ENCODE data around the gene SOX21. TPM values are rescaled to one million over a fixed set of nuclear protein-coding genes. Genes with fewer than 3 reads are reported as not detected.

Gene SOX21
- total RNA-seq, 2 donors from 2014 or later: 1.1 to 2.0 TPM

GRCh38 chr13:94712812-94713560 lies 641 bp upstream of the SOX21 start:
- Histone ChIP-seq H3K36me3 (no peaks in the 10 kb centered on the region), H3K27me3 (replicated peaks; ENCODE audit: insufficient read depth) (peaks cover 5% of the 10 kb centered on the region), H3K4me1 (replicated peaks) (no peaks in the 10 kb centered on the region), H3K4me3 (peak overlapping the region; percentile 34 to 37), H3K27ac (peak overlapping the region; percentile 39 to 69), H3K9me3 (no peaks in the 10 kb centered on the region)
- intact Hi-C loops (cut with DNase I): no loop called here
- TF ChIP-seq POLR2A (IDR thresholded peaks at IDR 0.05) (peak; percentile 37), POLR2AphosphoS5 (IDR thresholded peaks at IDR 0.05) (peak; percentile 45)
- TF ChIP-seq, protein P1, sequence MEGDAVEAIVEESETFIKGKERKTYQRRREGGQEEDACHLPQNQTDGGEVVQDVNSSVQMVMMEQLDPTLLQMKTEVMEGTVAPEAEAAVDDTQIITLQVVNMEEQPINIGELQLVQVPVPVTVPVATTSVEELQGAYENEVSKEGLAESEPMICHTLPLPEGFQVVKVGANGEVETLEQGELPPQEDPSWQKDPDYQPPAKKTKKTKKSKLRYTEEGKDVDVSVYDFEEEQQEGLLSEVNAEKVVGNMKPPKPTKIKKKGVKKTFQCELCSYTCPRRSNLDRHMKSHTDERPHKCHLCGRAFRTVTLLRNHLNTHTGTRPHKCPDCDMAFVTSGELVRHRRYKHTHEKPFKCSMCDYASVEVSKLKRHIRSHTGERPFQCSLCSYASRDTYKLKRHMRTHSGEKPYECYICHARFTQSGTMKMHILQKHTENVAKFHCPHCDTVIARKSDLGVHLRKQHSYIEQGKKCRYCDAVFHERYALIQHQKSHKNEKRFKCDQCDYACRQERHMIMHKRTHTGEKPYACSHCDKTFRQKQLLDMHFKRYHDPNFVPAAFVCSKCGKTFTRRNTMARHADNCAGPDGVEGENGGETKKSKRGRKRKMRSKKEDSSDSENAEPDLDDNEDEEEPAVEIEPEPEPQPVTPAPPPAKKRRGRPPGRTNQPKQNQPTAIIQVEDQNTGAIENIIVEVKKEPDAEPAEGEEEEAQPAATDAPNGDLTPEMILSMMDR (IDR thresholded peaks at IDR 0.05): no peak
- 1% methylated on average over 49 of the region's 79 CpGs for WGBS
- DNase-seq (ENCODE audit: low spot score): peak; percentile 56

DNA sequence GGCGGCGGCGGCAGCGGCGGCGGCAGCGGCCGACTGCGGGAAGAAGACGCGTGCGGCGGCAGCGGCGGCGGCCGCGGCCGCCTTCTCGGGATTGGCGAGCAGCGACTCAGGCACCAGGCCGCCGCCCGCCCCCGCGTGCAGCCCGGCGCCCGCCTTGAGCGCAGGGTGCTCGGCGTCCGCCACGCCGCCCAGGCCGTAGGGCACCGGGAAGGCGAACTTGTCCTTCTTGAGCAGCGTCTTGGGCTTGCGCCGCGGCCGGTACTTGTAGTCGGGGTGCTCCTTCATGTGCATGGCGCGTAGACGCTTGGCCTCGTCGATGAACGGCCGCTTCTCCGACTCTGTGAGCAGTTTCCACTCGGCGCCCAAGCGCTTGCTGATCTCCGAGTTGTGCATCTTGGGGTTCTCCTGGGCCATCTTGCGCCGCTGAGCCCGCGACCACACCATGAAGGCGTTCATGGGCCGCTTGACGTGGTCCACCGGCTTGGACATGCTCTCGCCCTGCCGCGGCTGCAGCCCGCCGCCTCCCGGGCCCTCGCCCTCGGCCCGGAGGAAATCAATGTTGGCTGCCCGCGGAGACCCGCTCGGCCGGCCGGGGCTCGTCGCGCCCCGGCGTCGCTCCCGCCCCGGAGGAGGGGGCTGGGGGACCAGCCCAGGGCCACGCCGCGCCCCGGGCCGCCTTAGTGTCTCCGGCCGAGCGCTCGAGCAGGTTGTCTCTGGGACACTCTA lies 621 bp downstream of the SOX21 start:
- TF ChIP-seq, protein P1 (IDR thresholded peaks at IDR 0.05): no peak
- no peak for TF ChIP-seq POLR2A (IDR thresholded peaks at IDR 0.05)
- TF ChIP-seq POLR2AphosphoS5 (IDR thresholded peaks at IDR 0.05): no peak
- Histone ChIP-seq H3K27ac (peak overlapping the region; percentile 39 to 69), H3K4me3 (peak overlapping the region; percentile 34 to 37), H3K4me1 (replicated peaks) (no peaks in the 10 kb centered on the region), H3K9me3 (no peaks in the 10 kb centered on the region), H3K36me3 (no peaks in the 10 kb centered on the region), H3K27me3 (replicated peaks; ENCODE audit: insufficient read depth) (peaks cover 14% of the 10 kb centered on the region)
- no peak for DNase-seq (ENCODE audit: low spot score)
- intact Hi-C loops (cut with DNase I): no loop called here
- WGBS: 3% methylated on average over 37 of the region's 97 CpGs

- intact Hi-C loops (cut with DNase I): no loop called here
- no peaks in the 10 kb centered on the region for H3K36me3 ChIP-seq
- peak overlapping the region; percentile 34 to 37 for H3K4me3 ChIP-seq
- no peak for DNase-seq (ENCODE audit: low spot score)
- TF ChIP-seq POLR2A (IDR thresholded peaks at IDR 0.05): no peak
- TF ChIP-seq POLR2AphosphoS5 (IDR thresholded peaks at IDR 0.05): no peak
- TF ChIP-seq, protein P1 (IDR thresholded peaks at IDR 0.05): no peak
- no peaks in the 10 kb centered on the region for H3K9me3 ChIP-seq
- H3K4me1 ChIP-seq (replicated peaks): no peaks in the 10 kb centered on the region
- H3K27ac ChIP-seq: peak overlapping the region; percentile 39 to 69
- WGBS: 7% methylated on average over 79 of the region's 81 CpGs
- H3K27me3 ChIP-seq (replicated peaks; ENCODE audit: insufficient read depth): peaks cover 16% of the 10 kb centered on the region
Observed at GRCh38 chr13:94710881-94711560, 1.3 kb downstream of the SOX21 start.

DNA sequence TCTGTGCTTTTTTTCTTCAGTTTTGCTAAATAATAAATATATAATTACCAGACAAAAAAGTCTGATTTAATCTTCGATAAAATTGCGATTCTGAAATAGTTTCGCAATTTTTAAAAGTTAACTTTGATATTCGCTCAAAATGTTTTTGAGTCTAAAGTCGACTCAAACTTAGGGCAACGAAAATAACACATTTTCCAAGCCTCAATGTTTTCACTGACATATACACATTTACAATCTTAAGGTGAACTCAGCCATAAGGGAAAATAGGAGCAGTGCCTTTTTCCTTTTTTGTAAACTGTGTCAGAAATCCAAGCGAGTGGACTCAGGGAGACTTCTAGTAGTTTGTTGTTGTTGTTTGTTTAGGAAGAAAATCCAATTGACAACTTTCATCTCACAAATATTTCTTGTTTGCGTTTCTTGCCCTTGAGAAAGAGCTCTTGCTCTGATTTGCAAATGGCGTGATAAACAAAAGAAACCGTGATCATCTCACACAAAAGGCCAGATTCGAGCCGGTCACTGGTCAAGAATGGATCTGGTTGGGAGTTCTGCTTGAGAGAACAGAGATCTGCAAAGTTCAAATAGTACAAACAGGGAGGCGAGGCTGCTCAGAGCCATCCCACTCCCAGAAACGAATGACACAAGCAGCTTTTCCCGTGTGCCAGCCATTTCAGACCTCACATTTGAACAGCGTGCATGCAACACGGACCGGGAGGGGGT lies 2.1 kb downstream of the SOX21 start:
- Histone ChIP-seq H3K27ac (peak overlapping the region; percentile 39 to 66), H3K27me3 (replicated peaks; ENCODE audit: insufficient read depth) (peaks cover 21% of the 10 kb centered on the region), H3K4me1 (replicated peaks) (no peaks in the 10 kb centered on the region), H3K9me3 (no peaks in the 10 kb centered on the region), H3K36me3 (no peaks in the 10 kb centered on the region), H3K4me3 (peak overlapping the region; percentile 34 to 37)
- intact Hi-C loops (cut with DNase I): no loop called here
- no peak for TF ChIP-seq POLR2AphosphoS5 (IDR thresholded peaks at IDR 0.05)
- TF ChIP-seq, protein P1 (IDR thresholded peaks at IDR 0.05): no peak
- TF ChIP-seq POLR2A (IDR thresholded peaks at IDR 0.05): no peak
- 31% methylated on average over 18 of the region's 18 CpGs for WGBS
- no peak for DNase-seq (ENCODE audit: low spot score)

Measured in prostate gland (tissue), 2 donors.